Stimulated activated CD4-positive, alpha-beta T cell treated with anti-CD3 and anti-CD28 coated beads, Interleukin-4, amount 100 ng/mL, for 24 hours (primary cell): ENCODE measurements around the gene TJP1.

Experiments used
- DNase-seq: peaks from one replicate; pipeline ENCODE4 v3.0.0-alpha.2; 2020

The TJP1 gene

DNA sequence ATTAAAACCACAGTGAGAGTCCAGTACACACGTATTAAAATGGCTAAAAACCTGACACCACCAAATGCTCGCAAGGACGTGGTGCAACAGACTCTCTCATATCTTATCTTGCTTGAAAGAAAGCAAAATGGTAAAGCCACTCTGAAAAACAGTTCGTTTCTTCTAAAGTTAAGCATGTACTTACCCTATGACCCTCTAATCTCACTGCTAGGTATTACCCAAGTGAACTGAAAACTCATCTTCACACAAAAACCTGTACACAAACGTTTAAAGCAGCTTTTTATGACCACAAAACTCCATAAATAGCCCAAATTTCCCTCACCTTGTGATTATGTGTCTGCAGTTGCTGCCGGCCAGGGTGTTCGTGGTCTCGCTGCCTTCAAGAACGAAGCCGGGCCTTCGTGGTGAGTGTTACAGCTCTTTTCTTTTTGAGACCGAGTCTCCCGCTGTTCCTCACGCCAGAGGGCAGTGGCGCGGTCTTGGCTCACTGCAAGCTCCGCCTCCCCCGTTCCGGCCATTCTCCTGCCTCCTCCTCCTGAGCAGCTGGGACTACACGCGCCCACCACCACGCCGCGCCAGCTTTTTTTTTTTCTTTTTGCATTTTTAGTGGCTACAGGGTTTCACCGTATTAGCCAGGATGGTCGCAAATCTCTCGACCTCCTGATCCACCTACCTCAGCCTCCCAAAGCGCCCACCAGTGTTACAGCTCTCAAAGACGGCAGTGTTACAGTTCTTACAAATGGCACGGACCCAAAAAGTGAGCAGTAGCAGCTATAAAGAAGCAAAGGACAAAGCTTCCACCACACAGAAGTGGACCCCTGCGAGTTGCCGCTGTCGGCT lies 165.4 kb downstream of the TJP1 start:
- DNase-seq = no peak

DNA sequence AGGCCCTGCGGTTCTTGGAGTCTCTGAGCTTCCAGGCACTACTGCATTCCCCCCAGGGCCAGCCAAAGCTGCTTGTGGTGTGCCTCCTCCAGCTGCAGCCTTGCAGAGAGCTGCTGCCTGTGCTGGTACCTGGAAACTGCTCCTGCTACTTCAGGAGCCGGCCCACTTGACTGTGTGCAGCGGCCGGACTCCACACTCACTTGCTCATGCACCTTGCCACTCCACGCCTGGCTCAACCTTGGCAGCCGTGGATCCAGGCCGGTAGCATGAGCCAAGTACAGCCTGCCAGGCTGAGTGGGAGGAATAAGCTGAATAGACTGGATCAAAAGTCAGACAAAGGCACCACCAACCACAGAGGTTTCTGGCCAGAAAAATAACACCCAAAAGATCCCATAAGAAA lies 169.7 kb downstream of the TJP1 start:
- DNase-seq = no peak

DNA sequence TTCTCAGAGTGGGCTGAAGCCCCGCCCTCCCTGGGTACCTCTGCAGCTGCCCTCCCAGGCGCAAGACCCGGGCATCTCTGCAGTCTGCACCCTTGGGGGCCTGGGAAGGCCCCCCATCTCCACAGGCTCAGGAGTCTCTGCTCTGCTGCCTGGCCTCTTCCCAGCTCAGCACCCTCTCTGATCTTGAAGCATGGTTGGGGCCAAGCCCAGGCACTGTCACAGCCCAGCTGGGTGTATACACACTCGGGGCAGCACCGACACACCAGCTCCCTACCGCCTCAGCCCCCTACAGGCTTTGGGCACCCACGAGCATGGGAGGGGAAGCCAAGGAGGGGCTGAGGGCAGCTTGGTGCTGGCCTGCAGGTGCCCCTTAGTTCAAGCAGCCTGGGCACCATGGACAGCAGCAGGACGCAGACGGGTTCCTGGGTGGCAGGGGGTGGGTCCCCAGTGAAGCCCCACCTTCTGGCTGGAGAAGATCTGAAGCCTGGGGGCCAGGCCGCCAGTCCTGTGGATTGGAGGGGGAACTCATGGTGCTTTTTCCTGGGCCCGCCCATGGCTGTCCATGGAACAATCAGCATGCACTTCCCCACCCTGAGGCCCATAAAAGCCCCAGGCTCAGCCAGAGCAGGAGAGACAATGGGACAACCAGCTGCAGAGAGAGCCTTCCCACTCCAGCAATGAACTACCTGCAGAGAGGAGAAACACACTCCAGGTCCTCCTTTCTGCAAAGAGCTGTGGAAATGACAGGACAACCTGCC lies 170.6 kb downstream of the TJP1 start:
- no peak for DNase-seq
